GM12891 (cell line): ENCODE data around the gene RFPL3.

Experiments used
- POLR2A ChIP-seq: IDR thresholded peaks from 2 replicates; pipeline ENCODE4 v1.6.1; 2011; ENCODE audit warnings: low read depth, low read length, control low read depth
- POLR2AphosphoS5 ChIP-seq: IDR thresholded peaks from 2 replicates; pipeline ENCODE4 v1.6.1; 2011; ENCODE audit warnings: low read depth, low read length, control low read depth
- SPI1 ChIP-seq: IDR thresholded peaks from 2 replicates; pipeline ENCODE4 v1.6.1; 2011; ENCODE audit warnings: low read depth, low read length, control low read depth
- TAF1 ChIP-seq: IDR thresholded peaks from 2 replicates; pipeline ENCODE4 v1.6.1; 2011; ENCODE audit warnings: low read depth, low read length, control low read depth

DNA sequence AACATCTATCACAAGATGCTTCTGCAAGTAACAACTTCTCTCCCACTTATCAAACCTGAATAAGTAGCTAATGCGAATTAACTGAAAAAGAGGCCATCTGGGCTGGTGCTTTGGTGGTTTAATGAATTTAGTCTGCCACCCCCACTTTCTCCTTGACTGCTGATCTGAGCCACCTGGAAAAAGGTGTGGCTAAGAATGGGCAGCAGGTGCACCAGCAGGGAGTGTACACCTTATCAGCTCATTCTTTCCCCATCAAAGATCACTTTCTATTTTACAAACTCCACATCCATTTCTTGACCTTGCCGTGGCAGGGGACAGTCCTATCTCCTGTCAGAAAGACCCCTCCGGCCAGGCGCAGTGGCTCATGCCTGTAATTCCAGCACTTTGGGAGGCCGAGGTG lies 6.5 kb downstream of the RFPL3 start:
- TF ChIP-seq TAF1 (no peak), POLR2AphosphoS5 (no peak), POLR2A (no peak), SPI1 (no peak)
